HEK293 (cell line): ENCODE results near the gene EFCAB6.

Source experiments
- BCL11A ChIP-seq: fragments of 450-650 bp; formaldehyde crosslinking; IDR thresholded peaks from 2 replicates; pipeline ENCODE4 v1.5.1; 2016; ENCODE audit warnings: low read depth, missing biosample characterization, missing genetic modification characterization
- ZBTB48 ChIP-seq: fragments of 450-650 bp; formaldehyde crosslinking; IDR thresholded peaks from 2 replicates; pipeline ENCODE4 v1.5.1; 2016; ENCODE audit warnings: missing biosample characterization, missing genetic modification characterization
- ZNF184 ChIP-seq: fragments of 450-650 bp; IDR thresholded peaks from 2 replicates; pipeline ENCODE4 v1.5.1; 2018; ENCODE audit warnings: missing biosample characterization, mild to moderate bottlenecking, missing genetic modification characterization
- ZNF266 ChIP-seq: fragments of 450-650 bp; formaldehyde crosslinking; IDR thresholded peaks from 2 replicates; pipeline ENCODE4 v1.5.1; 2016; ENCODE audit warnings: missing biosample characterization, missing genetic modification characterization, low read depth
- ZNF610 ChIP-seq: fragments of 450-650 bp; formaldehyde crosslinking; IDR thresholded peaks from 2 replicates; pipeline ENCODE4 v1.5.1; 2016; ENCODE audit warnings: missing biosample characterization, missing genetic modification characterization, borderline replicate concordance
- ZNF623 ChIP-seq: fragments of 450-650 bp; formaldehyde crosslinking; IDR thresholded peaks from 2 replicates; pipeline ENCODE4 v1.5.1; 2016; ENCODE audit warnings: missing biosample characterization, missing genetic modification characterization
- TF ChIP-seq, protein P1 (sequence below): fragments of 450-650 bp; formaldehyde crosslinking; IDR thresholded peaks from 2 replicates; pipeline ENCODE4 v1.5.1; 2016; ENCODE audit warnings: missing biosample characterization, missing genetic modification characterization
- TF ChIP-seq, protein P2 (sequence below): fragments of 450-650 bp; formaldehyde crosslinking; IDR thresholded peaks from 2 replicates; pipeline ENCODE4 v1.5.1; 2016; ENCODE audit warnings: missing biosample characterization, missing genetic modification characterization

DNA sequence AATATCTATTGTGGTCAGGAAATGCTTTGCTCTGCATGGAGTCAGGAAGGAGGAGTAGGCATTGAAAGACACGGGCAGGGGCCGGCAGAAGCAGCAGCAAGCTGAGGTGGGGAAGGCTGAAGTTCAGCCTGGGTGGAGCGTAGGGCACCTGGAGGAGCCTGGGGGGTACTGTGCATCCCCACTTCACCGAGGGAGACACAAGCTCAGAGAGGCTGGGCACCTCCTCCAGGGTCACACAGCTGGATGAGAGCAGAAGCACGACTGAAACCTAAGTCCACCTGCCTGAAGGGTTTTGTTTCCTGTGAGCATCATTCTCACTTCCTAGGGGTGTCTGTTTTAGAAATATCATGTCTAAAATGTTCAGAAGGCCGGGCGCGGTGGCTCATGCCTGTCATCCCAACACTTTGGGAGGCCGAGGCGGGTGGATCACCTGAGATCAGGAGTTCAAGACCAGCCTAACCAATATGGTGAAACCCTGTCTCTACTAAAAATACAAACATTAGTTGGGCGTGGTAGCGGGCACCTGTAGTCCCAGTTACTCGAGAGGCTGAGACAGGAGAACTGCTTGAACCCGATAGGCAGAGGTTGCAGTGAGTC lies 262.0 kb downstream of the EFCAB6 start:
- TF ChIP-seq, protein P1, sequence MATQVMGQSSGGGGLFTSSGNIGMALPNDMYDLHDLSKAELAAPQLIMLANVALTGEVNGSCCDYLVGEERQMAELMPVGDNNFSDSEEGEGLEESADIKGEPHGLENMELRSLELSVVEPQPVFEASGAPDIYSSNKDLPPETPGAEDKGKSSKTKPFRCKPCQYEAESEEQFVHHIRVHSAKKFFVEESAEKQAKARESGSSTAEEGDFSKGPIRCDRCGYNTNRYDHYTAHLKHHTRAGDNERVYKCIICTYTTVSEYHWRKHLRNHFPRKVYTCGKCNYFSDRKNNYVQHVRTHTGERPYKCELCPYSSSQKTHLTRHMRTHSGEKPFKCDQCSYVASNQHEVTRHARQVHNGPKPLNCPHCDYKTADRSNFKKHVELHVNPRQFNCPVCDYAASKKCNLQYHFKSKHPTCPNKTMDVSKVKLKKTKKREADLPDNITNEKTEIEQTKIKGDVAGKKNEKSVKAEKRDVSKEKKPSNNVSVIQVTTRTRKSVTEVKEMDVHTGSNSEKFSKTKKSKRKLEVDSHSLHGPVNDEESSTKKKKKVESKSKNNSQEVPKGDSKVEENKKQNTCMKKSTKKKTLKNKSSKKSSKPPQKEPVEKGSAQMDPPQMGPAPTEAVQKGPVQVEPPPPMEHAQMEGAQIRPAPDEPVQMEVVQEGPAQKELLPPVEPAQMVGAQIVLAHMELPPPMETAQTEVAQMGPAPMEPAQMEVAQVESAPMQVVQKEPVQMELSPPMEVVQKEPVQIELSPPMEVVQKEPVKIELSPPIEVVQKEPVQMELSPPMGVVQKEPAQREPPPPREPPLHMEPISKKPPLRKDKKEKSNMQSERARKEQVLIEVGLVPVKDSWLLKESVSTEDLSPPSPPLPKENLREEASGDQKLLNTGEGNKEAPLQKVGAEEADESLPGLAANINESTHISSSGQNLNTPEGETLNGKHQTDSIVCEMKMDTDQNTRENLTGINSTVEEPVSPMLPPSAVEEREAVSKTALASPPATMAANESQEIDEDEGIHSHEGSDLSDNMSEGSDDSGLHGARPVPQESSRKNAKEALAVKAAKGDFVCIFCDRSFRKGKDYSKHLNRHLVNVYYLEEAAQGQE (tag by site-specific recombination): no peak
- TF ChIP-seq ZNF610 (tag by site-specific recombination): no peak
- no peak for TF ChIP-seq ZBTB48
- TF ChIP-seq ZNF184 (tag by site-specific recombination): no peak
- no peak for TF ChIP-seq ZNF266
- TF ChIP-seq, protein P2, sequence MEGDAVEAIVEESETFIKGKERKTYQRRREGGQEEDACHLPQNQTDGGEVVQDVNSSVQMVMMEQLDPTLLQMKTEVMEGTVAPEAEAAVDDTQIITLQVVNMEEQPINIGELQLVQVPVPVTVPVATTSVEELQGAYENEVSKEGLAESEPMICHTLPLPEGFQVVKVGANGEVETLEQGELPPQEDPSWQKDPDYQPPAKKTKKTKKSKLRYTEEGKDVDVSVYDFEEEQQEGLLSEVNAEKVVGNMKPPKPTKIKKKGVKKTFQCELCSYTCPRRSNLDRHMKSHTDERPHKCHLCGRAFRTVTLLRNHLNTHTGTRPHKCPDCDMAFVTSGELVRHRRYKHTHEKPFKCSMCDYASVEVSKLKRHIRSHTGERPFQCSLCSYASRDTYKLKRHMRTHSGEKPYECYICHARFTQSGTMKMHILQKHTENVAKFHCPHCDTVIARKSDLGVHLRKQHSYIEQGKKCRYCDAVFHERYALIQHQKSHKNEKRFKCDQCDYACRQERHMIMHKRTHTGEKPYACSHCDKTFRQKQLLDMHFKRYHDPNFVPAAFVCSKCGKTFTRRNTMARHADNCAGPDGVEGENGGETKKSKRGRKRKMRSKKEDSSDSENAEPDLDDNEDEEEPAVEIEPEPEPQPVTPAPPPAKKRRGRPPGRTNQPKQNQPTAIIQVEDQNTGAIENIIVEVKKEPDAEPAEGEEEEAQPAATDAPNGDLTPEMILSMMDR (tag by site-specific recombination): no peak
- TF ChIP-seq BCL11A (tag by site-specific recombination): no peak
- no peak for TF ChIP-seq ZNF623 (tag by site-specific recombination)
